PC-9 (cell line): ENCODE results near the gene VAV2. TPM values are rescaled to one million over a fixed set of nuclear protein-coding genes. Genes with fewer than 3 reads are reported as not detected.

Experiments
- BruUV-seq: library from RNA; stranded (reverse); fragments of 400-500 nt; replicated peaks from 2 replicates; lab custom pipeline; 2021; lab: Mats Ljungman, UMichigan
- CTCF ChIA-PET: fragments of 300-600 bp; sonication (Branson Sonifier 250); formaldehyde crosslinking; loops from one replicate; lab custom pipeline; 2022; ENCODE audit warnings: antibody characterized with exemption; lab: Charles Lee
- POLR2A ChIA-PET: fragments of 300-600 bp; sonication (Branson Sonifier 250); formaldehyde crosslinking; loops from one replicate; lab custom pipeline; 2022; ENCODE audit warnings: antibody characterized with exemption; ENCODE audit not compliant: unreplicated experiment; lab: Charles Lee
- DNase-seq, 2 experiments: peaks; one replicate each; pipeline versions ENCODE4 v3.0.0 to v3.0.0-alpha.2; 2015 to 2022; ENCODE audit warnings: mixed read lengths in 1 of 2
- H2AFZ ChIP-seq: fragments of 200-600 bp; sonication (generic); 2 replicates; pipeline ENCODE4 v1.8.1; 2017; ENCODE audit warnings: antibody characterized with exemption
- H3F3A ChIP-seq: fragments of 200-600 bp; sonication (generic); 2 replicates; pipeline ENCODE4 v1.8.1; 2017; ENCODE audit warnings: antibody characterized with exemption, mild to moderate bottlenecking, low read depth; ENCODE audit not compliant: insufficient read depth
- H3K27ac ChIP-seq: fragments of 200-600 bp; sonication (generic); 2 replicates; pipeline ENCODE4 v1.6.1; 2016; ENCODE audit warnings: mixed run types
- H3K27me3 ChIP-seq: fragments of 200-600 bp; sonication (generic); 2 replicates; pipeline ENCODE4 v1.6.1; 2016; ENCODE audit warnings: low read depth, mixed run types; ENCODE audit not compliant: insufficient read depth
- H3K36me3 ChIP-seq: fragments of 200-600 bp; sonication (generic); 2 replicates; pipeline ENCODE4 v1.6.1; 2016; ENCODE audit warnings: low read depth, mixed run types
- H3K4me1 ChIP-seq: fragments of 200-600 bp; sonication (generic); replicated peaks from 2 replicates; pipeline ENCODE4 v1.6.1; 2016; ENCODE audit warnings: mixed run types; ENCODE audit not compliant: insufficient read depth
- H3K4me2 ChIP-seq: fragments of 200-600 bp; sonication (generic); 2 replicates; pipeline ENCODE4 v1.6.1; 2017; ENCODE audit warnings: mixed run types
- H3K4me3 ChIP-seq: fragments of 200-600 bp; sonication (generic); 2 replicates; pipeline ENCODE4 v1.6.1; 2016; ENCODE audit warnings: mixed run types
- H3K79me2 ChIP-seq: fragments of 200-600 bp; sonication (generic); 2 replicates; pipeline ENCODE4 v1.6.1; 2017; ENCODE audit warnings: low read depth, mixed run types
- H3K9me2 ChIP-seq: fragments of 200-600 bp; sonication (generic); 2 replicates; pipeline ENCODE4 v1.8.1; 2017; ENCODE audit warnings: mild to moderate bottlenecking; ENCODE audit not compliant: insufficient read depth
- H3K9me3 ChIP-seq: fragments of 200-600 bp; sonication (generic); 2 replicates; pipeline ENCODE4 v1.8.1; 2016; ENCODE audit warnings: low read depth; ENCODE audit not compliant: insufficient read depth
- H4K20me1 ChIP-seq: fragments of 200-600 bp; sonication (generic); 2 replicates; pipeline ENCODE4 v1.8.1; 2017; ENCODE audit not compliant: insufficient read depth
- CTCF ChIP-seq: fragments of 200-600 bp; sonication (generic); conservative IDR thresholded peaks from 2 replicates; pipeline ENCODE4 v1.6.1; 2017; ENCODE audit warnings: mixed run types, antibody characterized with exemption, mild to moderate bottlenecking, moderate library complexity
- EZH2 ChIP-seq: fragments of 200-600 bp; sonication (generic); IDR thresholded peaks from 2 replicates; pipeline ENCODE4 v1.8.0; 2017; ENCODE audit warnings: antibody characterized with exemption, low read depth
- intact Hi-C: fragments of 100-400 bp; cut with micrococcal nuclease; formaldehyde crosslinking; loops from one replicate; pipeline ENCODE4 v1.10.0; 2022; ENCODE audit not compliant: unreplicated experiment
- total RNA-seq: library from RNA; stranded (reverse); gene quantifications from 2 replicates; pipeline ENCODE4 v1.2.3, GENCODE V29; 2021

VAV2 gene
- total RNA-seq, 1 experiment from 2014 or later = 36.5 TPM

DNA sequence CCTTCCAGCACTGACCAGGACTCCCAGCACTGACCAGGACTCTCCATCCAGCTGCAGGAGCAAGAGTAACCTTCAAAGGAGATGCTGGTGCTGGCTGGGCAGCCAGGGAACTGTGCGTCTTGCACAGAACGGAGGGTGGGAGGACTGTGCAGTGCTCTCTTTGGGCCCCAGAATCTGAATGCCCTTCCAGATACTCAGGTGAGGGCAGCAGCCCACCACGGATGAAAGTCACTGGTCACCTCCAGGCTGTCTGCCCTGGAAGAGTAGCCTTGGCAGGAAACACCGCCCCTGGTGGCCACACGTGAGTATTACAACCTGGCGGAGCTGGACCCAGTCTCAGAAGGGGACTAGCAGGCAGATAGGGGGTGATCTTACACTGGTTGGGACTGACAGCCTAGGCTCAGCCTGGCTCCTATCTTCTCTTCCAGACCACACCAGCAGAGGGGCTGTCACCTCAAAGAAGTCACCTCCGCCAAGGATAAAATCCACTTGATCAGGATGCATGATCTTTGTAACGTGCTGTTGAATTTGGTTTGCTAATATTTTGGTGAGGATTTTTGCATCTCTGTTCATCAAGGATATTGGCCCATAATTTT, 249.2 kb downstream of the VAV2 start:
- Histone ChIP-seq H2AFZ (no peak overlapping the region), H3K9me2 (no peaks in the 10 kb centered on the region), H3K4me3 (no peak overlapping the region), H3K36me3 (no peaks in the 10 kb centered on the region), H3K4me1 (no peaks in the 10 kb centered on the region), H3K9me3 (no peaks in the 10 kb centered on the region), H3K79me2 (no peaks in the 10 kb centered on the region), H3F3A (no peaks in the 10 kb centered on the region), H4K20me1 (no peaks in the 10 kb centered on the region), H3K4me2 (no peak overlapping the region), H3K27ac (no peak overlapping the region), H3K27me3 (peaks cover 42% of the 10 kb centered on the region)
- BruUV-seq = no TSS peak
- ChIA-PET CTCF (interaction anchor here (0.6 to 1.3 kb wide), 4 partner anchors 39 to 282 kb away, joined by 3 read pairs; no protein-coding TSS in a partner anchor), POLR2A (no interaction called here)
- intact Hi-C loops = loop anchor here (1.0 to 5.0 kb wide), 2 partner anchors 251 to 354 kb away; no protein-coding TSS in a partner anchor
- peak; percentile 40 to 88 for DNase-seq
- TF ChIP-seq CTCF (peak; percentile 99), EZH2 (no peak)

DNA sequence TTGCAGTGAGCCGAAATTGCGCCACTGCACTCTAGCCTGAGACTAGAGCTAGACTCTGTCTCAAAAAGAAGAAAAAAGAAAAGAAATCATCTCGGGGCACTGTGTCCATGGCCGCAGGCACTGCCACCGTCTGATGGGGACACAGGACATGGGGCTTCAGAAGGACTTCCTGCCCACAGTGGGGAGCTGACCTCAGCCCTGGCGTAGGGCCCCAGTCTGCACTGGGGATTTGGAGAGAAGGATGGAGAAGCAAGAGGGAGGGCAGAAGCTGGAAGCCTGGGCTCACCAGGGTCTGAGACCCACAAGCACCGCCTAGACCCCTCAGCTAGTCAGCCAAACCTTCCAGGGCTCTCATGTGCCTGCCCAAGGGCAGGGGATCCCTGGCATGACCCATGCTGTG, 249.9 kb downstream of the VAV2 start:
- Histone ChIP-seq H3K27ac (no peak overlapping the region), H4K20me1 (no peaks in the 10 kb centered on the region), H3K27me3 (peaks cover 35% of the 10 kb centered on the region), H3K36me3 (no peaks in the 10 kb centered on the region), H3F3A (no peaks in the 10 kb centered on the region), H2AFZ (no peak overlapping the region), H3K9me2 (no peaks in the 10 kb centered on the region), H3K9me3 (no peaks in the 10 kb centered on the region), H3K4me3 (no peak overlapping the region), H3K4me1 (no peaks in the 10 kb centered on the region), H3K4me2 (no peak overlapping the region), H3K79me2 (no peaks in the 10 kb centered on the region)
- DNase-seq = no peak
- BruUV-seq = no TSS peak
- ChIA-PET CTCF (interaction anchor here (0.6 to 1.3 kb wide), 3 partner anchors 40 to 252 kb away, joined by 3 read pairs; no protein-coding TSS in a partner anchor), POLR2A (no interaction called here)
- TF ChIP-seq EZH2 (no peak), CTCF (no peak)
- intact Hi-C loops = loop anchor here (5.0 kb wide), 1 partner anchor 355 kb away; no protein-coding TSS in a partner anchor

- Histone ChIP-seq H3K36me3 (no peaks in the 10 kb centered on the region), H3K4me2 (no peak overlapping the region), H3K79me2 (no peaks in the 10 kb centered on the region), H3K4me1 (no peaks in the 10 kb centered on the region), H3K27ac (no peak overlapping the region), H4K20me1 (no peaks in the 10 kb centered on the region), H3K4me3 (no peak overlapping the region), H3F3A (no peaks in the 10 kb centered on the region), H3K9me3 (no peaks in the 10 kb centered on the region), H2AFZ (no peak overlapping the region), H3K9me2 (no peaks in the 10 kb centered on the region), H3K27me3 (peaks cover 30% of the 10 kb centered on the region)
- TF ChIP-seq CTCF (no peak), EZH2 (no peak)
- ChIA-PET POLR2A (no interaction called here), CTCF (interaction anchor here (0.9 kb wide), 1 partner anchor 252 kb away, joined by 3 read pairs; no protein-coding TSS in a partner anchor)
- intact Hi-C loops = loop anchor here (5.0 kb wide), 1 partner anchor 356 kb away; no protein-coding TSS in a partner anchor
- BruUV-seq = no TSS peak
- no peak for DNase-seq
Observed at GRCh38 chr9:133741716-133742115, 250.4 kb downstream of the VAV2 start.
